HEK293T (cell line): ENCODE results near the gene MRPS15.

Experiments used
- CTBP1 ChIP-seq: fragments of 450-650 bp; IDR thresholded peaks from 2 replicates; pipeline ENCODE4 v1.6.1; 2016; ENCODE audit warnings: borderline replicate concordance
- ELF4 ChIP-seq: fragments of 450-650 bp; IDR thresholded peaks from 2 replicates; pipeline ENCODE4 v1.6.1; 2017; ENCODE audit warnings: antibody characterized with exemption
- FOXM1 ChIP-seq: fragments of 450-650 bp; IDR thresholded peaks from 2 replicates; pipeline ENCODE4 v1.6.1; 2017; ENCODE audit warnings: mild to moderate bottlenecking, borderline replicate concordance
- HDGF ChIP-seq: fragments of 450-650 bp; IDR thresholded peaks from 2 replicates; pipeline ENCODE4 v1.6.1; 2017; ENCODE audit warnings: antibody characterized with exemption, borderline replicate concordance
- NFRKB ChIP-seq: fragments of 450-650 bp; IDR thresholded peaks from 2 replicates; pipeline ENCODE4 v1.6.1; 2016; ENCODE audit warnings: mild to moderate bottlenecking, moderate library complexity
- SP1 ChIP-seq: fragments of 450-650 bp; IDR thresholded peaks from 2 replicates; pipeline ENCODE4 v1.6.1; 2017
- SUZ12 ChIP-seq: fragments of 450-650 bp; IDR thresholded peaks from 2 replicates; pipeline ENCODE4 v1.6.1; 2016; ENCODE audit warnings: mild to moderate bottlenecking

DNA sequence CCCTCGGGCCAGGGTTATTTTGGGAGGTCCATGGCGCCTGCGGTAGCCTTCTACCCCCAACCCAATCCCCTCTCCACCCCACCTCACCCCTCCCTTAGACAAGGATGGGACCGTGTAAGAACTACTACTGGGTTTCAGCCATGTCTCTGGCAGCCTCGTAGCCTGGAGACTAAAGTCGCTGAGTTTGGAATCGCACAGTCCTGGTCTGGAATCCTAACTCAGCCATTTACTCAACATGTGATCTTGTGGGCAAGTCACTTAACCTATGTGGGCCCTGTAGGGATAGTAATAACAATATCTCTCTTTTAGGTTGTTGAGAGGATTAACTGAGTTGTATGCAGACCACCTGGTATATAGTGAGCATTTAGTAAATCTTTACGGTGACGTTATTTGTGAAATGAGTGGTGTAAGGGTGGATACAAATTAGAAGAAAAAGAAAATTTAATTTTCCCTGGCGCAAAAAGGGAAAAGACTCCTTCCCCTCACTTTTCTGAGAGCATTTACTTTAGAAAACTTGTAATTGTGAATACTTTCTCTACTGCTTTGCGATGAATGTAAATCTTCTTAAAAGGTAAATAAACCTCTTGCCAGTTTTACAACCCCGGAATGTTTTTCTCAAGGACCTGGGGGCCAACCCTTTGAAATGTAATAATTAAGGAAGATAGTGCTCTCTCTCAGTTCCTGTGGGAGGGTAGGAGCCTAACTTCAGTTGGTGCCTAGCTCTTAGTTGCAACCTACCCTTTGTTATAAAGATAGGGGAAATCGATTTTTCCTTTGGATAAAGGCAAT, 615 bp upstream of the MRPS15 start:
- TF ChIP-seq CTBP1, result no peak
- no peak for TF ChIP-seq SP1
- TF ChIP-seq SUZ12, result no peak
- no peak for TF ChIP-seq NFRKB
- TF ChIP-seq ELF4, result no peak
- no peak for TF ChIP-seq HDGF
- no peak for TF ChIP-seq FOXM1
